GM06990 (cell line): ENCODE measurements around the gene CALCB.

Experiments
- DNase-seq: peaks from one replicate; pipeline ENCODE4 v3.0.0-alpha.2; 2011; ENCODE audit not compliant: insufficient read length; ENCODE audit errors: extremely low read depth
- H3K27me3 ChIP-seq: replicated peaks from 2 replicates; pipeline ENCODE4 v1.6.0; 2011; ENCODE audit warnings: low read length; ENCODE audit not compliant: control insufficient read depth, insufficient read depth
- H3K36me3 ChIP-seq: 2 replicates; pipeline ENCODE4 v1.5.1; 2011; ENCODE audit warnings: low read length; ENCODE audit not compliant: control insufficient read depth, insufficient read depth
- H3K4me3 ChIP-seq: replicated peaks from 2 replicates; pipeline ENCODE4 v1.5.1; 2011; ENCODE audit warnings: low read depth, mild to moderate bottlenecking, control low read depth, low read length
- TF ChIP-seq, protein P1 (sequence below): IDR thresholded peaks from 2 replicates; pipeline ENCODE4 v1.5.1; 2011; ENCODE audit warnings: low read length, control low read depth, mild to moderate bottlenecking, inconsistent platforms; ENCODE audit not compliant: insufficient read depth, poor library complexity, severe bottlenecking

CALCB gene

DNA sequence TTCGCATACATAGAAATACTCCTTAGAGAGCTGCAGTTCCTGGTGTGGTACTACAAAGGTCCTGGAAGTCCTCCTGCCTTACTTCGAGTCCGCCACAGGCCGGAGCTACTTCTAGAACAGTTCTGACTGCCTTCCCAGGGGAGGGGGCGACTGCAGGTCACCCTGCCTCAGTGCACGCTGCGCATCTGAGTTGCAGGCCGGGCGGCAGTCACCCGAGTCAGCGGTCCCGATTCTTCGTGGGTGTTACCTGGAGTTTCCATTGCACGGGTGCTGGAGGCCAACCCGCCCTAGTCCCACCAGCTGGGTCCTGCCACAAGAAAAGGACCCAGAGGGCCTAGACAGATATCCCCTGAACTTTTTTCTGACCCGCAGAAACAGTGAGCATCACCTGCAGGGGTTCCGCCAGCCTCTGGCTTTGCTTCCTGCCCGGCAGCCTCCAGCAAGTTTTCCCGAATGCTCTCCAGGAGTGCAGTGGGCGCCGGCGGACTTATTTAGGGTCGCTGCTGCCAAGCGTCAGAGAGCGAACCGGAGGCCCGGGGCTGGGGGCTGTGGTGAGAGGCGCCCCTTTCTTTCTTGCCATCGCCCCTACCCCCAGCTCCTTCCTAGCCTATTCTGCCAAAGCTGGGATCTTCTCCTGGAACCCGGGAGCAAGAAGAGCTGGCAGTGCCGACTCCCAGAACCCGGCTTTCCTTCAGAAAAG lies 1.7 kb upstream of the CALCB start:
- H3K36me3 ChIP-seq = no peaks in the 10 kb centered on the region
- H3K27me3 ChIP-seq = no peaks in the 10 kb centered on the region
- TF ChIP-seq, protein P1, sequence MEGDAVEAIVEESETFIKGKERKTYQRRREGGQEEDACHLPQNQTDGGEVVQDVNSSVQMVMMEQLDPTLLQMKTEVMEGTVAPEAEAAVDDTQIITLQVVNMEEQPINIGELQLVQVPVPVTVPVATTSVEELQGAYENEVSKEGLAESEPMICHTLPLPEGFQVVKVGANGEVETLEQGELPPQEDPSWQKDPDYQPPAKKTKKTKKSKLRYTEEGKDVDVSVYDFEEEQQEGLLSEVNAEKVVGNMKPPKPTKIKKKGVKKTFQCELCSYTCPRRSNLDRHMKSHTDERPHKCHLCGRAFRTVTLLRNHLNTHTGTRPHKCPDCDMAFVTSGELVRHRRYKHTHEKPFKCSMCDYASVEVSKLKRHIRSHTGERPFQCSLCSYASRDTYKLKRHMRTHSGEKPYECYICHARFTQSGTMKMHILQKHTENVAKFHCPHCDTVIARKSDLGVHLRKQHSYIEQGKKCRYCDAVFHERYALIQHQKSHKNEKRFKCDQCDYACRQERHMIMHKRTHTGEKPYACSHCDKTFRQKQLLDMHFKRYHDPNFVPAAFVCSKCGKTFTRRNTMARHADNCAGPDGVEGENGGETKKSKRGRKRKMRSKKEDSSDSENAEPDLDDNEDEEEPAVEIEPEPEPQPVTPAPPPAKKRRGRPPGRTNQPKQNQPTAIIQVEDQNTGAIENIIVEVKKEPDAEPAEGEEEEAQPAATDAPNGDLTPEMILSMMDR = no peak
- H3K4me3 ChIP-seq = no peak overlapping the region
- no peak for DNase-seq

DNA sequence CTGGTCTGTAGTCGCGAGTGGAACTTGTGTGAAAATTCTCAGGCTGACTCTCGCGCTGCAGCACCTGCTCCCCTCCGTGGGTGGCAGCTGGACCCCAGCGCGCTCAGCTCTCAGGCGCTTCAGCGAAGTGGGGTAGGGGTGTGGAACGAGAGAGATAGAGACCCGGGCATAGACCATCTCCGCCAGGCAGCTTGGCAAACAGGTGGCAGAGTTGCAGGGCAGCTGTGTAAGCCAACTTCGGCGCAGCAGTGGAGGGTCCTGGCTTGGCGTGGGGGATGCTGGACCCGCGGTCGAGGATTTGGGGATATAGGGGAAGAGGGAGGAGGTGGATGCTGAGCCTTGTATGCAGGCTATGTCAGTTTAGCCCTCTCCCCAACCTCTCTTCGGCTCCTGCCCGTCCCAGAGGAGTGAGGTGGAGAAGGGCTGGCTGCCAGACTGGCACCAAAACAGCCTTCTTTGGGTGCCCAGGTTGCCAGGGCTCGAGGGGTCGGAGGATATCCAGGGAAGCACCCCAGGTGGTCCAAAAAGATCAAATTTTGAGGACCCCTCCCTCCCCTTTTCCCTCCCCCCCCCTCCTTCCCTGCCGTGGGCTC lies 746 bp upstream of the CALCB start:
- no peak for DNase-seq
- Histone ChIP-seq H3K36me3 (no peaks in the 10 kb centered on the region), H3K27me3 (no peaks in the 10 kb centered on the region), H3K4me3 (no peak overlapping the region)
- TF ChIP-seq, protein P1 = no peak

DNA sequence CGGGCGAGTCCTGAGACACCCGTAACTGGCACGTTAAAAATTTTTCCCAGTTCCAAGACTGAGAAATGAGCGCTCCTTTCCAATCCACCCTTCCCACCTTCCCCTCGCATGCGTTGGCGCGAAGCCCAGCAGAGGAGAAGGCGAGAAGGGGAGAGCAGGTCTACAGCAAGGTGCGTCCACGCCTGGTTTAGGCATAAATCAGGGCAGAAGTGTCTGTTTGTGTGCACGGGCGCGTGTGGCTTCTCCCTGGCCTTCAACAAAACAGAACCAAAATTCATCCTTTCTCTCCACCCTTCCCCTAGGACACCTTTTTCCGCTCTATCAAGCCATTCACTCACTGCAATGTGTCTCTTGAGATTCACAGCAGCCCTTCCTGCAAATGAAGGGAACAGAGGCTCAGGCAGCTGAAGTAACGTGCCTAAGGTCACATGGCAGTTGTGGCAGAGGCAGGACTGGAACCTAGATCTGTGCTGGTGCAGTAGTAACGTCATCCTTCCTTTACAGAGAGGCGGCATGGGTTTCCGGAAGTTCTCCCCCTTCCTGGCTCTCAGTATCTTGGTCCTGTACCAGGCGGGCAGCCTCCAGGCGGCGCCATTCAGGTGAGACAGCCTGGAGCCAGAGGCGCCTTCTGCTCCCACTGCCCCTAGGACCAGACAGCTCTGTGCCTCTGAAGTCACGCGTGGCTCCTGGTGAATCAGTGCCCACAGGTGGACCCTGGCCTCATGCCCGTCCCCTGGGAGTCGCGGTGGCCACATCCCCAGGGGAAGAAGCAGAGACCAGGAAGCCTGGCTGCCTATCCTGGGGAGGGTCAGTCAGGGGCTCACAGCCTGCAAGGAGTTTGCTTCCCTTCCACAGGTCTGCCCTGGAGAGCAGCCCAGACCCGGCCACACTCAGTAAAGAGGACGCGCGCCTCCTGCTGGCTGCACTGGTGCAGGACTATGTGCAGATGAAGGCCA lies 1.1 kb downstream of the CALCB start:
- peak; percentile 67 for DNase-seq
- Histone ChIP-seq H3K4me3 (no peak overlapping the region), H3K36me3 (no peaks in the 10 kb centered on the region), H3K27me3 (no peaks in the 10 kb centered on the region)
- TF ChIP-seq, protein P1 = peak; percentile 88

DNA sequence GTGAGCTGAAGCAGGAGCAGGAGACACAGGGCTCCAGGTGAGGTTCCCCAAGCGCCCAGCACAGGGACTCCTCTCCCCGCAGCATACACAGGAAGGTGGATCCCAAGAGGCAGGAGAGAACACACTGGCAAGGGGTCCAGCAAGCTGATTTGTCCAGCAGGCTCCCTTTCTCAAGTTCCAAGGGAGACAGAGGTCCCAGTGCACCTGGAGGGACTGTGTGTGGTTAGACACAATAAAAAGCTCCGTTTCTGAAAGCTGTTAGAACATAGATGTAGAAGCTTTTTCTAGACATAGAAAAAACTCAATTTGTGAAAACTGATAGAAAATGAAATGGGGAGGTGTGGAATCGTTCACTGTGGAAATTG lies 1.8 kb downstream of the CALCB start:
- Histone ChIP-seq H3K27me3 (no peaks in the 10 kb centered on the region), H3K4me3 (no peak overlapping the region), H3K36me3 (no peaks in the 10 kb centered on the region)
- no peak for DNase-seq
- TF ChIP-seq, protein P1 = no peak

DNA sequence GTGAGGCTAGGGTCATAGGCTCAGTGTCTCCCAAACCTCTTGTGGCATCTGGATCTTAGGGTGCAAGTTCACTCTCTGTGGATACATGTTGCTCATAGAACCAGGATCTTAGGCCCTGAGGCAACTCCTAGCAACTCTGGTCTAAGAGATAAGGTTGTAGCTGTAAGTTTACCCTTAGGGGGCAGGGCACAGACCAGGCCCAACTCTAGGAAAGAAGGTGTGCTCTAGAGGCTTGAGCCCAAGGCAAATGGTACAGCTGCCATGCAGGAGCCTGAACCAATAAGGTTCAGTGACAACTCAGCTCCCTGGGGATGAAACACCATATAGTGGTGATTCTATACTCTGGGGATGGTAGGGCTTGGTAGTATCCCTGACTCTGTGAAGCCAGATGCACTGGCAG lies 17.8 kb downstream of the CALCB start:
- Histone ChIP-seq H3K36me3 (no peaks in the 10 kb centered on the region), H3K27me3 (no peaks in the 10 kb centered on the region), H3K4me3 (no peak overlapping the region)
- TF ChIP-seq, protein P1 = no peak
- no peak for DNase-seq
